A549 (cell line): ENCODE data around the gene IFITM10.

ENCODE experiments used
- CBX8 ChIP-seq: fragments of 200-600 bp; sonication (generic); IDR thresholded peaks from 2 replicates; pipeline ENCODE4 v1.6.1; 2016
- CEBPB ChIP-seq, 2 experiments: fragments of >200 bp in 1 of 2; sonication (Bioruptor Twin) in 1 of 2; formaldehyde crosslinking in 1 of 2; IDR thresholded peaks; 2 replicates each; pipeline ENCODE4 v1.6.1; 2012 to 2016
- CHD2 ChIP-seq: fragments of 150-350 bp; IDR thresholded peaks from 2 replicates; pipeline ENCODE4 v1.6.1; 2014; ENCODE audit warnings: low read length; ENCODE audit not compliant: partially characterized antibody
- EP300 ChIP-seq, 2 experiments: fragments of >200 bp; sonication (Bioruptor Twin); formaldehyde crosslinking; IDR thresholded peaks; 2 replicates in 1 of 2; 3 replicates in 1 of 2; pipeline ENCODE4 v1.6.1; 2016 to 2017
- HDAC2 ChIP-seq: fragments of 200-600 bp; sonication (generic); IDR thresholded peaks from 2 replicates; pipeline ENCODE4 v1.6.1; 2016
- MAZ ChIP-seq: fragments of 150-350 bp; IDR thresholded peaks from 2 replicates; pipeline ENCODE4 v1.6.1; 2014; ENCODE audit warnings: antibody characterized with exemption, low read depth, low read length, borderline replicate concordance
- POLR2A ChIP-seq: IDR thresholded peaks from 2 replicates; pipeline ENCODE4 v1.6.1; 2012; ENCODE audit warnings: mild to moderate bottlenecking, low read length
- REST ChIP-seq: fragments of 200-600 bp; sonication (generic); IDR thresholded peaks from 2 replicates; pipeline ENCODE4 v1.6.1; 2016; ENCODE audit warnings: antibody characterized with exemption, mild to moderate bottlenecking, moderate library complexity
- TP53 ChIP-seq: fragments of 250-450 bp; sonication (Bioruptor Pico); IDR thresholded peaks from 2 replicates; pipeline ENCODE4 v1.5.0; 2021; ENCODE audit warnings: mild to moderate bottlenecking, moderate library complexity
- TF ChIP-seq, protein P1 (sequence below): fragments of >200 bp; sonication (Bioruptor Twin); formaldehyde crosslinking; IDR thresholded peaks from 3 replicates; pipeline ENCODE4 v1.5.1; 2016

GRCh38 chr11:1784761-1785650, 34.6 kb upstream of the IFITM10 start:
- TF ChIP-seq HDAC2 (no peak), CBX8 (no peak), CEBPB (IDR thresholded peaks at IDR 0.05) (no peak), REST (no peak), MAZ (no peak), POLR2A (no peak), EP300 (IDR thresholded peaks at IDR 0.05) (no peak), TP53 (CRISPR knock-in tag) (no peak), CHD2 (no peak)
- TF ChIP-seq, protein P1, sequence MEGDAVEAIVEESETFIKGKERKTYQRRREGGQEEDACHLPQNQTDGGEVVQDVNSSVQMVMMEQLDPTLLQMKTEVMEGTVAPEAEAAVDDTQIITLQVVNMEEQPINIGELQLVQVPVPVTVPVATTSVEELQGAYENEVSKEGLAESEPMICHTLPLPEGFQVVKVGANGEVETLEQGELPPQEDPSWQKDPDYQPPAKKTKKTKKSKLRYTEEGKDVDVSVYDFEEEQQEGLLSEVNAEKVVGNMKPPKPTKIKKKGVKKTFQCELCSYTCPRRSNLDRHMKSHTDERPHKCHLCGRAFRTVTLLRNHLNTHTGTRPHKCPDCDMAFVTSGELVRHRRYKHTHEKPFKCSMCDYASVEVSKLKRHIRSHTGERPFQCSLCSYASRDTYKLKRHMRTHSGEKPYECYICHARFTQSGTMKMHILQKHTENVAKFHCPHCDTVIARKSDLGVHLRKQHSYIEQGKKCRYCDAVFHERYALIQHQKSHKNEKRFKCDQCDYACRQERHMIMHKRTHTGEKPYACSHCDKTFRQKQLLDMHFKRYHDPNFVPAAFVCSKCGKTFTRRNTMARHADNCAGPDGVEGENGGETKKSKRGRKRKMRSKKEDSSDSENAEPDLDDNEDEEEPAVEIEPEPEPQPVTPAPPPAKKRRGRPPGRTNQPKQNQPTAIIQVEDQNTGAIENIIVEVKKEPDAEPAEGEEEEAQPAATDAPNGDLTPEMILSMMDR, result no peak
